Glomerular visceral epithelial cell (primary cell): ENCODE data around the gene TMEM235.

Experiments
- DNase-seq: peaks from one replicate; pipeline ENCODE4 v3.0.0-alpha.2; 2016; ENCODE audit errors: extremely low spot score

Gene TMEM235

GRCh38 chr17:78230996-78231935, at the start of gene TMEM235:
Gene TMEM235 (plus strand): TSS chr17:78231631. CDS start chr17:78232024, 393 bp downstream.
- DNase-seq: no peak

- no peak for DNase-seq
Observed at GRCh38 chr17:78182504-78182903, 48.9 kb upstream of the TMEM235 start.

DNA sequence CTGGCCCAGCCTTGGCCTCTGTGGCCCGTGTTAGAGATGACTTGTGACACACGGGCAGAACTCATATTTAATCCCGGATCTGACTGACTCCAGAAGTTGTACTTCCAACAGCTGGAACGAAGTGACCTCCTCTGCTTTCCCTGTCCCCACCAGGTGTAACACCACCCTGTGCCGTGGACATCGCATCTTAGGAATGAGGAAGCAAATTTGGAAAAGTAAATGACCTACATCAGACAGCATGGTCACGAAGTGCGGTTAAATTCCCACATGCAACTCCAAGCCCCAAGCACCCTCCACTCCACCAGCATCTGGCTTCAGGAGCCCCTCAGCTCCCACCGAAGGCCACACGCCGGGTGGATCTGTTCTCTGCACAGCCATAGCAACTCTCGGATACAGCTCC, 47.5 kb upstream of the TMEM235 start:
- DNase-seq: no peak

DNA sequence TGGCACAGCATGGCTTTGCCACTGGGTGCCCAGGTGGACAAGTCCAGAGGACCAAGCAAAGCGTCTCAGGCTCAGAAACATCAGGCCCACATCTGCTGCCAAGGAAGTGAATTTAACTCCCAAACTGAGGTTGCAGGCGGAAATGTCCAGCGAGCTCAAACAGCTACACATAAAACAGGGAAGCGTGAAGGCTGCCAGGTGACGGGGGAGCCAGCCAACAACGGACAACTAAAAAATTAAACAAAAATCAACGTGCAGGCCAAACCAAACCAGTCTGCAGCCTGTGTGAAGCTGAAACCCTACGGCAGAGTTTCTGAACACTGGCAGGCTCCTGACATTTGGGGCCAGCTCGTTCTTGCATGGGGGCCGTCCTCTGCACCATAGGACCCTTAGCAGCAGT, 47.1 kb upstream of the TMEM235 start:
- DNase-seq: no peak

GRCh38 chr17:78184868-78185267, 46.6 kb upstream of the TMEM235 start:
- DNase-seq: peak; percentile 30

- peak; percentile 74 for DNase-seq
Observed at GRCh38 chr17:78185981-78186691, 45.3 kb upstream of the TMEM235 start.

GRCh38 chr17:78186692-78187595, 44.5 kb upstream of the TMEM235 start, which contains the start of the genes AFMID and TK1:
Gene AFMID (plus strand): TSS chr17:78187362. CDS start chr17:78187371, 9 bp downstream.
Gene TK1 (minus strand): TSS chr17:78187052. CDS start chr17:78186994, 58 bp downstream.
- peak; percentile 99 for DNase-seq

GRCh38 chr17:78196716-78197115, 34.7 kb upstream of the TMEM235 start:
- no peak for DNase-seq

DNA sequence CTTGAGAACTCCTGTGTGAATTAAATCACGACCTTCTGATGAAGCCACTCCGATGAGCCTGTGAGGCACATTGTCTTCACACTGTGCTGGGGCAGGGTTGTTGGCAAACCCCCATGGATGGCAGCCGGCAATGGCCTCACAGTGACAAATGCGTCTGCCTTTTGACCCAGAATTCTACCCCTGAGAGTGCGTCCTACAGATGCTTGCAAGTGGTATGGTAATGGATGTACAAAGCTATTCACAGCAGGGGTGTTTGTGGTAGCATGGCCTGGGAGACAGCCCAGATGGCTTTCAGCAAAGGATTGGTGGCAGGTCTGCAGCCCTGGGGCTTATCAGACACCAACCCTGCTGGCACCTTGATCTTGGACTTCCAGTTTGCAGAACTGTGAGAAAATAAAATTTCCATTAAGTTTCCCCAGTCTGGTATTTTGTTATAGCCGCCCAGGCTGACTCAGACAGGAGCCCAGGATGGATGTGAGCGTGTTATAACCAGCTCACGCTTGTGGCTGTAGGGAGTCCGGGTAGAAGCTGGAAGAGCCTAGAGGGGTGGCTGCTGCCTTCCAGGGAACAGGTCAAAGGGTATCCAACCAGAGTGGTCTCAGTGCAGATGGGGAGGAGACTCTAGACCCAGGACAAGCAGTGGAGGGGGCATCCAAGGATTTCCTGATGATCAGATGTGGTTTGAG, 34.1 kb upstream of the TMEM235 start:
- DNase-seq: no peak

- DNase-seq: no peak
Observed at GRCh38 chr17:78200451-78200850, 31.0 kb upstream of the TMEM235 start.

DNA sequence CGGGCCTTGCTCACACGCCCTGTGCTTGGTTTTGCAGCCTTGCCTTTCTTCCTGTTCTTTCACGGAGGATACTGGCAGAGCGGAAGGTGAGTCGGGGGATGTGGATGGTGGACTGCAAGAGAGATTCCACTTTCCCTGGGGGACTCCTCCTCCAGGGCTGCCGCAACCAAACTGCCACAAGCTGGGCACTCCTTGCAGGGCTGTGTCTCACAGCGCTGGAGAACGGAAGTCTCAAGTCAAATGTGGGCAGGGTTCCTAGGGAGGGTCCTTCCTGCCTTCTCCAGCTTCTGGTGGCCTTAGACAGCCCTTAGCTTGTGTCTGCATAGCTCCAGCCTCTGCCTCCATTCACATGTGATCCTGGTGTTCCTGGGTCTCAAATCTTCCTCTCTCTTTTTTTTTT, 28.8 kb upstream of the TMEM235 start:
- DNase-seq: no peak

DNA sequence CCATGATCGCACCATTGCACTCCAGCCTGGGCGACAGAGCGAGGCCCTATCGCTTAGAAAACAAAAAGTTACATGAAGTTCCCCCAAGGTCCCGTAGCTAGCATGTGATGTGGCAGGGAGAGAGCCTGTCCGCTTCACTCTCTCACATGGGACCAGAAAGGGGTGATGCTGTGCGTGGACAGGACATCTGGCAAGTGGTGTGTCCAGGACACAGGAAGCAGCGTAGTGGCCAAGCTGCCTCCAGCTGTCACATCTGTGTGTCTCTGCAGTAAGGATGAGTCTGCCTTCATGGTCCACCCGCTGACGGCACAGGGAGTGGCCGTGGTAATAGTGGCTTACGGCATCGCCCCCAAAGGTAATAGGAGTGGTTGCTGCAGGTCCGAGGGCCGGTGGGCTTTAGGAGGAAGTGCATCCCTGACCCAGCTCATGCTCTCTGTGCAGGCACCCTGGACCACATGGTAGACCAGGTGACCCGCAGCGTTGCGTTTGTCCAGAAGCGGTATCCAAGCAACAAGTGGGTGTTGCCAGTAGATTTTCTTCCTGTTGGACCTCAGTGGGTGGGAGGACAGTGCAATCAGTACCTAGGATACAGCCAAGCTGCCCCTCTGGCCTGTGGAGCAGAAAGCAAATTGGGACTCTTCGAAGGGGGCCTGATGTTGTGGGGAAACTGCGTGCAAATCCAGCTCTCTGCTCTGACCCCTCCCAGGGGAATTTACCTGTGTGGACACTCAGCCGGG, 26.9 kb upstream of the TMEM235 start:
- DNase-seq: no peak

DNA sequence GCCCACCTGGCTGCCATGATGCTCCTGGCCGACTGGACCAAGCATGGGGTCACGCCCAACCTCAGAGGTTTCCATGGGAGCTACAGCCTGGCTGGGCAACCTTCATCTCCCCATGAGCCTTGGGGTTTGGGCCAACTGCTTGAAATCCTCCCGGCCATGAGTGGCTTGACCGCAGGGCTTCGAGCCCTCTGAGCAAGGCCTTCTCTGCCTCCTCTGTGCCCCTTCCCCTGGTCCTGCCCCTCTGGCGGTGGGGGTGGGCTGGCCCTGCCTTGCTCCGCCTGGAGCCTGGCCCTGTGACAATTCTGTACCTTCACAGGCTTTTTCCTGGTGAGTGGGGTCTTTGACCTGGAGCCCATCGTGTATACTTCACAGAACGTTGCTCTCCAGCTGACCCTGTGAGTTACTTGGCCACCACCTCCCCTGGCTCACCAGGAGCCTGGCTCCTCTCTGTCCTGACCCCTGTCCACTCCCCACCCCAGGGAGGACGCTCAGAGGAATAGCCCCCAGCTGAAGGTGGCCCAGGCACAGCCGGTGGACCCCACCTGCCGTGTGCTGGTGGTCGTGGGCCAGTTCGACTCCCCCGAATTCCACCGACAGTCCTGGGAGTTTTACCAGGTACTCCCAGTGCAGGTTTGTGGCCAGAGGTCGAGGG, 26.2 kb upstream of the TMEM235 start:
- DNase-seq: no peak

GRCh38 chr17:78206298-78206697, 25.1 kb upstream of the TMEM235 start:
- DNase-seq: no peak

DNA sequence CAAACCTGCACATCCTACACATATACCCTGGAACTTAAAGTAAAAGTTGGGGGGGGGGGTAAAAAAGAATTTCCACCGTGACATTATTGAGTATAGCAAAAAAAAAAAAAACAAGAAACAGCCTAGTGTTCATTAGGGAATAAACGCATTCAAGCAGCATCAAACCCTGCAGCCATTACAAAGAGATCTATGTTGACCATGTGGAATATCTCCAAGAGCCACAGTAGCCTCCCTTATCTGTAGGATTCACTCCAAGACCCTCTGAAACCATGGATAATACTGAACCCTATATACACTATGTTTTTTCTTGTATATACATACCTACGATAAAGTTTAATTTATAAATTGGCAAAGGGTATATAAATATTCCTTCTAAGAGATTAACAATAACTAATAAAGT, 22.9 kb upstream of the TMEM235 start:
- DNase-seq: no peak

DNA sequence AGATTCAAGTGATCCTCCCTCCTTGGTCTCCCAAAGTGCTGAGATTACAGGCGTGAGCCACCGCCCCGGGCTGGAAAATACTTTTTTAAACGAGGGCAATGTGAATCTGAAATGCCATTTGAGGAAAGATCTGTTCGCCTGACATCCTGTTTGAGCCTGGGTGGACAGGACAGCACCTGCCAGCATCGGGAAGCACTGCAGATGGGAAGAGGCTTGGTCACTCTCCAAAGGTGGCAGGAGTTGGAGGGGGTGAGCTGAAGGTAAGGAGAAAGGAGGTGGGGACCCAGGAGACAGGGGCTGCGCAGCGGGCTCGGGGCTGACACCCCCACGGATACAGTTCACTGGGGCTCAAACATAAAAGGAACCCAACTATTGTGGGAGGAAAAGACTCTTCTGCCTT, 21.3 kb upstream of the TMEM235 start:
- no peak for DNase-seq

- DNase-seq: no peak
Observed at GRCh38 chr17:78211032-78211431, 20.4 kb upstream of the TMEM235 start.

DNA sequence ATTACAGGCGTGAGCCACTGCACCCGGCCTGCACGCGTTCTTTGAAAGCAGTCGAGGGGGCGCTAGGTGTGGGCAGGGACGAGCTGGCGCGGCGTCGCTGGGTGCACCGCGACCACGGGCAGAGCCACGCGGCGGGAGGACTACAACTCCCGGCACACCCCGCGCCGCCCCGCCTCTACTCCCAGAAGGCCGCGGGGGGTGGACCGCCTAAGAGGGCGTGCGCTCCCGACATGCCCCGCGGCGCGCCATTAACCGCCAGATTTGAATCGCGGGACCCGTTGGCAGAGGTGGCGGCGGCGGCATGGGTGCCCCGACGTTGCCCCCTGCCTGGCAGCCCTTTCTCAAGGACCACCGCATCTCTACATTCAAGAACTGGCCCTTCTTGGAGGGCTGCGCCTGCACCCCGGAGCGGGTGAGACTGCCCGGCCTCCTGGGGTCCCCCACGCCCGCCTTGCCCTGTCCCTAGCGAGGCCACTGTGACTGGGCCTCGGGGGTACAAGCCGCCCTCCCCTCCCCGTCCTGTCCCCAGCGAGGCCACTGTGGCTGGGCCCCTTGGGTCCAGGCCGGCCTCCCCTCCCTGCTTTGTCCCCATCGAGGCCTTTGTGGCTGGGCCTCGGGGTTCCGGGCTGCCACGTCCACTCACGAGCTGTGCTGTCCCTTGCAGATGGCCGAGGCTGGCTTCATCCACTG, 17.3 kb upstream of the TMEM235 start, which contains the start of gene BIRC5:
Gene BIRC5 (plus strand): TSS at position 238 of the 690 bp plus-strand sequence. CDS start 64 bp downstream, at position 302.
- DNase-seq: peak; percentile 87

GRCh38 chr17:78214706-78215061, 16.7 kb upstream of the TMEM235 start:
- DNase-seq: peak; percentile 18
